Kidney tubule cell (primary cell): ENCODE results near the gene GSTA2.

Experiments used
- DNase-seq: peaks from one replicate; pipeline ENCODE4 v3.0.0-alpha.2; 2018; ENCODE audit warnings: low spot score

Gene GSTA2

DNA sequence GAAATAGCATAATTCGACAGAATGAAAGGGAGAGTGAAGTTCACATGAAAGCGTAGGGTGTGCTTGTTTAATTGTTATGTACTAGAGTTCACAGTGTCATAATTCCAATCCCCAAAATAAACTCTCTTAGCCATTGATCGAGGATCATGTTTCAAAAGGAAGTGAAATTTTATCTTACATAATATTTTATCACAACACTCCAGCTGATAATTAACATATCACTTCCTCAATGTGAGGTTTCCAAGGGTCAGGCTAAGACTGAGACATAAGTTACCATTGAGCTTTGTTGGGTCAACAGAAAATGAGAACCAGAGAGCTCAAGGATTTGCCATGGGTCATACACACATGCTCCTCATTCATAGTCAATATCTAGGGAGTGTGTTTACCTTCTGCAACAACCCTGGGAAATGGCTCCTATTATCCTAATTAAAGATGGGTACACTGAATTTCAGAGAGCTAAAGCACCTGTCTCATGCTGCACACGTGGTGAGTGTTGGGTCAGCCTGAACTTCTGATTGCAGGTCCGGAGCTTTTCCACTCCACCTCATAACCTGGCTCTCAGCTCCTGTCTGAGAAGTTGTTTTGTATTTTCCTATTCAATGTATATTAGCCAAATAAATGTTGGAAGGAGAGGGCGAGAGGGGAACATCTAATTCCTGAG, 3.0 kb downstream of the GSTA2 start:
- no peak for DNase-seq

DNA sequence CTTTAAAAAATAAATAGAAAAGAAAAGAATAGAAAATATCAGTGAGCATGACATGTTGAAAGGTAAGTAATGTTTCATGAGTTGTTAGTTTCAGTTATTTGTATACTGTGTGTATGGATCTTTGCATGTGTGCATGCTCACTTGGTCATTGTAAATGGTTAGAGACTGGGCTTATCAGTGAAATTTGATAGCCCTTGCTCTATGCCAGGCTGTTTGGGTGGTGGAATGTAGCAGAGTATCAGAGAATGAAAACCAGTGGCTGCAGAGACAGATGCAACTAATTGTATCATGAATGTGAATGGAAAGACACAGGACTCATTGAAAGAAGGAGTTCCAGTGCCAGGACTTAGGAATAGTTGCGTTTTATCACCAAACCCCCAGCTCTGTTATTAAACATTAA, 4.2 kb downstream of the GSTA2 start:
- DNase-seq: no peak

DNA sequence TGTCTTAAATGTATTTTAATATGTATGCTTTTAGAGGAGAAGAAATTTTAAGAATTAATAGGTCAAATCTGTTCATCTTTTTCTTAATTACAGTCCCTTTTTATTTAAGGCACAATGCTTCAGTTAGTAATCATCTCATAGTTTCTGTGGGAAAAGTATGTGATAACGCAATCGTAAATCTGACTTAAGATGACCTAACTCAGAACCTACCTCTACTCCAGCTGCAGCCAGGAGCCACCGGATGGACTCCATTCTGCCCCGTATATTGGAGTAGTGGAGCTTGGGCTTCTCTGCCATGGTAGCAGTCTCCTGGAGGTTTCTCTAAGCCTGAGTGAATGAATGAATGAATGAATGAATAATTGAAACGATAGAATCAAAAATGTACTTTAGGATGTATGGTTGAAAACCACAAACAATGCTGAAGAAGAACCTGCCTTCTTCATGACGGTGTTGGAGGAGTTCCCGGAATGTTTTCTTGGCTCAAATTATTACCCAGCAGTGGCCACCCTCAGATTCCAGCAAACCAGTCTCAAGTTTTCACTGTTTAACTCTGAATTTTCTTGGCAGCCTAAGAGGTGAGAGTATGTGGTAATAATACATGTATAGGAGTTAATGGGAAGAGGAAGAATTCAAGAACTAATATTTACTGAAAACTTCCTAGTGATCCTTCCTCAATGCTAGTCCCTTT, 5.5 kb downstream of the GSTA2 start:
- peak; percentile 43 for DNase-seq

DNA sequence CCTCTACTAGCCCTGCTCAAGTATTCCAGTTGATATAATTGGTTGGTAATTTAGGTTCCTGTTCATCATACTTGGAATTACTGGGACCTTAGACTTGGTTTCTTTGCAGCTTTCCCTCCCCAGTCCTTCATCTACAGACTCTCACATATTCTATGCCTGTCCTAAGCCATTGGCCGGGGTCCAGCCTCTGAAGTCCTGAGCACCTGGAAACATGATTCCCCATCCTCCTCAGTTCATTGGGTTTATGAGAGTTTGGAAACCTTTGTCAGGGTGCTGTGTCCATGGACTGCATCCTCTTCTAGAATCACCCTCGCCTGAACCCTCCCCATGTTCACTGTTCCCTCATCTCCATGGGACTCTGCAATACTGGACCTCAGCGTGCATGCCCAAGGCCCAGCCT, 8.8 kb downstream of the GSTA2 start:
- no peak for DNase-seq

DNA sequence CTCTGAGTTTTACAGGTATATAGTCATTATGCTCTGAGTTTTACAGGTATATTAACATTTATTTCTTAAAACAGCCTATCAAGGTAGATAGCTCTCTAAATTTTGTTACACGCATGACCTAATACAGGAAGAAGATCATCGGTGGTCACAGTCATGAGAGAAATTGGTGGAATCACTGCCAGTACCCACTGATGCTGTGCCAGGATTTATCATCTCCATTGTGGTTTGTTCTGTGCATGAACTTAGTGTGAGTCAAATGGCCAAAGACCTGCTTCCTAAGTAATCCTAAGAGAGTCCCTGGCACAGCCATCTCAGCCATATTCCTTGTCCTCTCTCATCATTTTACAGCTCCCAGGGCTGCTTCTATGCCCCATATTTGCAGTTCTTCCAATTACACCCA, 10.1 kb downstream of the GSTA2 start:
- peak; percentile 52 for DNase-seq

DNA sequence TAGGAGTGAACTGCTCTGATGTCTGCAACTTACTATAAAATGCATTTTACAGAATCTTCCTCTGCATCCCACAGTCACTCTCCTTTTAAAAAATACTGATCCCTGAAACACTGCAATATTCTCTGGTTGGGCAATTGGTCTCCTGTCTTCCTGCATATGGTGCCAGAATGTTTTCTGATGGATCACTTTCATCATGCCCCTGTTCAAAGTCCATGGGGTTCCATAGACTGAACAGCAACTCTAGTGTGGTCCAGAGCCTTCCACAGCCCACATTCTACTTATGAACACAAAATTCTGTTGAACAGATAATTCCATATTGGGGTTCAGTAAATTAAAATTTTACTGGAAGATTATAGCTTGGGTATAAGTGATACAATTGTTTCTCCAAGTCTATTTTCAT, 11.0 kb downstream of the GSTA2 start:
- no peak for DNase-seq

DNA sequence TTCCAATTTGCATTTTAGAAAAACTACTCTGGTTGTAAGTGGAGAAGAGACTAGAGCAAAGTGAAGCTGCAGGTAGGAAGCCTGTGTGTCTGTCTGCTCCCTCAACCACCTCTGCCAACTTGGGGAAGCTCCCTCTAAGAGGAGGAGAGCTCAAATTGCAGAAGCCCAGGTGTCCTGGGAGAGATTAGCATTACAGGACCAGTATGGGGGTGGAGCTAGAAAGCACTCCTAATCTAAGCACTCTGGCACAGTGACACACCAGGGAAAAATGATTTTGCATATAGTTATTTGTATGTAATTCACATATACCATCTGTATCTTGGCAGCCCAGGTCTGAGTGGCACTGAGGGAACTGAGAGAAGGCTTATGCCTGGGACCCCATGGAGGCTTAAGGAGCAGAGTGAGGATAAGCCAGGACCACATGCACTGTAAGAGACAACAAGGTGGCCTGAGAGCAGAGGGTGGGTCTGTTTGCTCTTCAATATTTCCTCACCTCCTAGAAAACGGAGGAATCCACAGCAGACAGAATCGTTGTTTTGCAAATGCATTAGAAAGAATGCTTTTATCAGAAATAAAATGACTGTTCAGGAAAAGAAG, 13.6 kb downstream of the GSTA2 start:
- no peak for DNase-seq

DNA sequence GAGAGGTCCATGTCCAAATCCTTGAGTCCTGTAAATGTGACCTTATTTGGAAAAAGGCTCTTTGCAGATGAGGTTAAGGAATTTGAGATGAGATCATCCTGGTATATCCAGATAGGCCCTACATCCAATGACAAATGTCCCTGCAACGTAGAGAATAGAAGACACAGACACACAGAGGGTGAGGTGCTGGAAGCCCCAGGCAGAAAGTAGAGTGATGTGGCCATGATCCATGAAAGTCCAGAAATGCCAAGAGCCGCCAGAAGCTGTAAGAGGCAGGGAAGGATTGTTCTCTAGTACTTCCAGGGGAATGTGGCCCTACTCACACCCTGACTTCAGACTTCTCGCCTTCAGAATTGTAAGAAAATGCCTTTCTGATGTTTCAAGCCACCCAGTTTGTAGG, 16.0 kb downstream of the GSTA2 start:
- peak; percentile 45 for DNase-seq

DNA sequence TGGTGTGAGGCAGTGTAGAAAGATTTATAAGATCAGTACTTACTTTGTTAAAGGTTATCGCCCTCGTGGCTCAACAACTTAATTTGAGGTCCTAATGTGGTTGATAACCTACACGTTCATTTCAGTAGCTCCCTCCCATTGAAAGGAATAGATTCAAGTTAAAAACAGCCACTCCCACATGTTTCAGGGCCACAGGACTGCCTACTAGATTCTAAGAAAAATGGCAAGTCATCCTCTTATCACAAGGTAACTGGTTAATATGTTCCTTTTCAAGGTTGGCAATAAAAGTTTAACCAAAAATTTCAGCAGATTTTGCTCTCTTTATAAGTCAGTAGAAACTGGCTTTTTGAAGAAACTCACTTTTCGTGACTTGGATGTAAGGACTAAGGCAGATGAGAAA, 17.1 kb downstream of the GSTA2 start:
- DNase-seq: no peak

DNA sequence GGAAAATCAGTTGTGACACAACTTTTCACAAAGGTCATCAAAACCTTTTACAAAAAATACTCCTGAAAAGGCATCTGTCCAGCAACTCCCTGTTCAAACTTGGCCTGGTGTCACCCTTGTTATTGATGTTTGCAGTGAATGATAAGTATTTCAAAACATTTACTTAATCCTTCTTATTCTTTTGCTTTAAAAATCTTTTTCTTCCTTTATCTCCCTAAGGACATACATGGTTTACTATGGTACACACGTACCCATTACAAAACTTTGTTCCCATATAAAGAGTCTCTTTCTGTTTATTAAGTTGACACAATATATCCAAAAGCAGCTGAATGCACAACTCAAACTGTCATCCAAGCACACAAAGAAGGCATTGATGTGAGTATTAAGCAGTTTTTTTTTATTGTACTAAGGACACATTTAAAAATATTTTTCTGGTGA, 17.5 kb downstream of the GSTA2 start:
- DNase-seq: no peak

DNA sequence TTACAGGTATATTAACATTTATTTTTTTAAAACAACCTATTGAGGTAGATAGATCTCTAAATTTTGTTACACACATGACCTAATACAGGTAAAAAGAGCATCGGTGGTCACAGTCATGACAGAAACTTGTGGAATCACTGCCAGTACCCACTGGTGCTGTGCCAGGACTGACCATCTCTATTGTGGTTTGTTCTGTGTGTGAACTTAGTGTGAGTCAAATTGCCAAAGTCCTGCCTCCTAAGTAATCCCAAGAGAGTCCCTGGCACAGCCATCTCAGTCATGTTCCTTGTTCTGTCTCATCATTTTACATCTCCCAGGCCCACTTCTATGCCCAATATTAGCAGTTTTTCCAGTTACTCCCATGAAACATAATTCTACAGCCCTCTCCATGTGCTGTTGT, 21.4 kb downstream of the GSTA2 start:
- DNase-seq: peak; percentile 73

DNA sequence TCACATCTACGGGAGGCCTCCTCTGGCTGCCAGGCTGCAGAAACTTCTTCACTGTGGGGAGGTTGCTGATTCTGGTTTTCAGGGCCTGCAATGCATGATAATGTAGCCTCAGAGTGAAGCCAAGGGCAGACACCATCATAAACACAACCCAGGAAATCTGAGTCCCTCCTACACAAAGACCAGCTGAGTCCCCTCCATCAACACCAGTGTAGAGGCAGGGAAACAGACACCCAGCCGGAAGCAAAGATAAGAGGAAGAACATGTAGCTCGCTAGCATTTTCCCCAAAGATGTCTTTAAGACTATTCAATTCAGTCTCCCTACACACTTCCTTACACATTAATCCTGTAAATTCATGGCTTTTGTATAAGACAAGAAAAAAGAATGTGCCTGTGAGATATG, 23.6 kb downstream of the GSTA2 start:
- no peak for DNase-seq

DNA sequence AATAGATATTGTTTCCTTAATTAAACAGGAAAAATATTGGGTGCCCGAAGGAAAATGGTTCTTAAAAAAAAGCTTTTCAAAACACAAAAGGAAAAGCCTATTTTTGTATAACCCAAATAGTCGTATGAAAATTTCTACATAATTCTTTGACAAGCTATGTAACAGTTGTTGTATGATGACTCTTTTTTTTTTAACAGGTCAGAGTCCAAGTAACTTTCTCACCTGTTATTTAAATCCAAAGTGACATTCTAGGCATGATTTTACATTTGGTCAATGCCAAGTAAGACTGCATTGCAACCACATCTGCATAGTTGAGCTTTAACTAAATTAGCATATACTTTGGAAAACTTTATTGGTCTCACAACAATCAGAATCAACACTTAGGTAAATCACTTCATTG, 24.1 kb downstream of the GSTA2 start:
- no peak for DNase-seq

DNA sequence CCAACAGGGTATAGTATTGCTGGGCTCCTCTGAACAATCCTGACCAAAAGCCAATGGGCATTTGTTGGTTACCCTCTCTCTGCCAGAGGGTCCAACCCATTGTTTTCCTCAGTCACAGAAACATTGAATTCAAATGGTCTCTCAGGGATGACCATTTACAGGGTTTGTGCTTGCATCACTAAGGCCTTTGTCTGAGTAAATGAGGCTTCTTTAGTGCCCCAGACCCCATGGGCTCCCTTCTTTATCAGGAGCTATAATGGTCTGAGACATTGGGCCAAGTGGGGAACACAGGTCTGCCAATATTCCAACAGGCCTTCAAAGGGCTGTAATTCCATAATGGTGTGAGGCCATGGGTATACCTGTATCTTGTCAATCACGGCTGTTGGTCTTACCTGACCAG, 27.1 kb downstream of the GSTA2 start:
- DNase-seq: no peak

DNA sequence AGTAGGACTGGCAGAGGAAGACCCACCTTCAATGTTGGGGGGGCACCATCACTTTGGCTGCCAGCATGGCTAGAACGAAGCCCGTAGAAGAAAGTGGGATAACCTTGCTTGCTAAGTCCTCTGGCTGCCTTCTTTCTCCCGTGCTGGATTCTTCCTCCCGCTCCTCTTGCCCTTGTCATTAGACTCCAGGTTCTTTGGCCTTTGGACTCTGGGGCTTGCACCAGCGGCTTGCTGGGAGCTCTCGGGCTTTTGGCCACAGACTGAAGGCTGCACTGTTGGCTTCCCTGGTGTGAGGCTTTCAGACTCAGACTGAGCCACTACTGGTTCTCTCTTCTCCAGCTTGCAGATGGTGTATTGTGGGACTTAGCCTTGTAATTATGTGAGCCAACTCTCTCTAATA, 28.2 kb downstream of the GSTA2 start:
- DNase-seq: no peak

DNA sequence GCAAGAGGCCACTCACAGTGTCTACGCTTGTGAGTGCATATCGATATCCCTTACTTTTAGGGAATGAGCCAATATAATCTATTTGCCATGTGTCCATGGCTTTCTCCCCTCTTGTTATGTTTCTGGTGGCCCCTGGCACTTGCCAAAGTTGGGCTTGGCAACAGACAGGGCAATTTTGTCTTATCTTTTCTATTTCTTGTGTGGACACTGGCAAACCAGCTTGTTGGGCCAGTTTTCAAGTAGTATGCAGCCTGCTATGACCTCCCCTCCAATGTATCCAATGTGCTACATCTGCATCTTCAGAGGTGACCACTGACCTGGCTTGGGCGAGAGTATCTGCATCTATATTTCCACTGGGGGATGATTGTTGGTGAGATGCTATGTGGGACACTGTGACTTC, 29.2 kb downstream of the GSTA2 start:
- no peak for DNase-seq

DNA sequence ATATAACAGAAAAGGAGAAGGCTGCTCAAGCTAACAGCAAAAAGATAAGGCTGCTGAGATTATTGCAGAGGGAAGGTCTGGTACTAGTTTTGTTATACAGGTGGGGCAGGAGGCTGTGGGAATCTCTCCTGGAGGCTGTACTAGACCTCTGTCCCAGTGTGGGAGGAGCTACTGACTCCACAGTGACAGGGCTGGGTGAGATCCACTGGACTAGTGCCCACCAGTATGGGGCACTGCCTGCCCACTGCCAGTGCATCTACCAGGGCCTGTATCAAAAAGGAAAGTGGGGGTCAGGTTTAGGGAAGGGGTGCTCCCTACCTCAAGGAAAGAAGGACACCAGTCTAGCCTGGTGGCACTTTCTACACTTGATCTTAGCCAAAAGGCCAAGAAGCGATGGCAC, 30.1 kb downstream of the GSTA2 start:
- no peak for DNase-seq

DNA sequence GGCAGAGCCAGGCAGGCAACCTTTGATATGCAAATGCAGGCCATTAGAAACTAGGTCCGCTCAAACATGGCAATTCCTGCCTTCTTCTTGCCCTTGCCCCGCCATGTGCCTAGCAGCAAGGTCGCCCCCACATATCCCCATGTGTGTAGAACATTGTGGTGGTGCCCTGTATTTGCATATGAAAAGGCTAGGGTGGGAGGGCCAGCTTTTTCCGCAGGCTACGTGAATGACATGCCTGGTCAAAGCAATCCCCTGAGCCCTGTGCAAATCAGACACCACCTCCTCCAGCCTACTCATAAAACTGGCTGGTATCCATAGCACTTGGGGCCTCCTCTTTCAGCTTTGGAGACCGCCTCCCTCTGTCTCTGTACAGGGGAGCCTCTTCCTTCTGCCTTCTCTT, 31.6 kb downstream of the GSTA2 start:
- no peak for DNase-seq

DNA sequence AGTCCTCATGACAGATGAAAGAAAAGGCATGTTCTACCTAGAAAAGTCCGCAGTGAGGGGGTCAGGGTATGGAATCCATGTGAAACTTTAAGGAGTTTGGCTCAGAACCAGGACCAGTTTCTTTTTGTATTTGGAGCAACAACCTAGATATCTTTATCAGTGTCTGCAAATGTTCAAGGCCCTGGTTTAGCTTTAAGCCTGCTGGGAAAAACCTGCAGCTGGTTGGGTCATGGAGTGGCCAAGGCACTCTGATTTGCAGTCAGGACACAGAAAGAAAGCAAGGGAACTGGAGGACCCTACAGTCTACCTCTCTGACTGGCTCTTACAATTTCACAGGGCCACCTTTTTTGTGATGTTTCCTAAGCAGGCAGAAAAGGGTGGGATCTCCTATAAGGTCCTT, 33.7 kb downstream of the GSTA2 start:
- DNase-seq: no peak

DNA sequence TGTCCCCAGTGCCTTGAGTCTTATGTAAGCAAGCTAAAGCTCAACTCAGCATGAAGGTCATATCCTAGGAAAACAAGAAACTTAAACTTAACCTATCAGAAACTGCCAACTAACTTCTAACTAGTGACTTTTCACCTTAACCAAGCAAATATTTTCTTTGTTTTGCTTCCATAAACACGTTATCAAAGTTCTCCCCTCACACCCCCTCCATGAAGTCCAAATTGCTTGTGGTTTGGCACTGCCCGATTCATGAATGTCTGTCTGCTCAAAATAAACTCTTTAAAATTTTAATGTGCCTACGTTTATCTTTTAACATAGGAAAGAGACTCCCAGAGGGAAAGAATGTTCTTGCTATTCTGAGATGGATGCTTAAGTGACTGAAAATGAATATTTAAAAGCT, 34.9 kb downstream of the GSTA2 start:
- no peak for DNase-seq

DNA sequence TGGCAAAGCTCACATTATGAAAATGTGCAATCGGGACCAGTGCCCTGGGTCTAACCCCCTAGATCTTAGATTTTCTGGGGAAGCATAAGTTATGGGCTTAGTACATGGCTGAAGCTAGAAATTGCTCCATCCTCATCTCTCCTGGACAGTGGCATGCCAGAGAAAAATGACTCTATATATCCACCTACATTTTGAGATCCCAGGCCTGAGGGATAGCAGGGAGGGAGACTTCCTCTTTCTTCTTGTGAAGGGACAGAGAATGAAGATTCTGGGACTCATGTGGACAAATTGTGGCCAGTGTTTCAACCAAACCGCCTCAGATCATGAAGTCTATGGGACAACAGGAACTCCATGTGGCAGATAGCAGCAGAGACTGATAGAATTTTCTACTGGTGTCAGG, 35.4 kb downstream of the GSTA2 start:
- DNase-seq: no peak

DNA sequence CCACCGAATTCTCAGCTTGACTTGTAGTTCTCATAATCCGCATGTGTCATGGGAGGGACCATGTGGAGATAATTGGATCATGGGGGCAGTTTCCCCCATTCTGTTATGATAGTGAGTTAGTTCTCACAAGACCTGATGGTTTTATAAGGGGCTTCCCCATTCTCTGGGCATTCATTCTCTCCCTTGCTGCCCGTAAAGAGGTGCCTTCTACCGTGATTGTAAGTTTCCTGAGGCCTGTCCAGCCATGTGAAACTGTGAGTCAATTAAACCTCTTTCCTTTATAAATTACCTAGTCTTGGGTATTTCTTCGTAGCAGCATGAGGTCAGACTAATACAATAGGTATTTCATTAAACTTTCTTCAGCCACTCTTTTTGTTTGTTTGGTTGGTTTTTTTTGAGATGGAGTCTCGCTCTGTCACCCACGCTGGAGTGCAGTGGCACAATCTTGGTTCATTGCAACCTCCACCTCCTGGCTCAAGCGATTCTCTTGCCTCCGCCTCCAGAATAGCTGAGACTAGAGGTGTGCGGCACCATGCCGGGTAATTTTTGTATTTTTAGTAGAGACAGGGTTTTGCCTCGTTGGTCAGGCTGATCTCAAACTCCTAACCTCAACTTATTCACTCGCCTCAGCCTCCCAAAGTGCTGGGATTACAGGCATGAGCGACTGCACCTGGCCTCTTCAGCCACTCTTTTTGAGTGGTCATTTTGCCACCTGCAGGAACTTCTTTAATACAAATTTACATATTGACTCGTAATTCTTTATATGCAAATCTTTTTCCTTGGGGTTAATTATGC, 36.3 kb downstream of the GSTA2 start:
- peak; percentile 95 for DNase-seq

DNA sequence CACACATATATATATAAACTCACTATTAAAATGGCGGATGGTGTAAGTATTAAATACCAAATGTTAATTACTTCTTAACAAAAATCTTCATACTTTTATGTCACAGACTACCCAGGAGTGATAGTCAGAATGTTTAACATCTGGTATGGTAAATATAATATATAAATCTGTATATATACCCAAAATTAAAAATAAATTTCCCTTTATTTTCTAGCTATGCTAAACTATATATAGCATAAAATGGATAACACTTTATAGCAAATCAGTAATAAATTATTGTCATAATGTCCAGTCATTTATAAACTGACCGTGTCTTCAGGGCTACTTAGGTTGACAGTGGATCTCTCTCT, 37.1 kb downstream of the GSTA2 start:
- DNase-seq: no peak
